Measurements from ENCODE around the gene SV2B.

Gene SV2B

GRCh38 chr15:91192285-91192684 is 92.2 kb downstream of the SV2B start:
- DNase-seq (ENCODE audit: low spot score): no peak

GRCh38 chr15:91192690-91193377 is 92.8 kb downstream of the SV2B start:
- no peak for DNase-seq (ENCODE audit: low spot score)

- DNase-seq (ENCODE audit: low spot score): no peak
Observed at GRCh38 chr15:91193378-91193720, 93.3 kb downstream of the SV2B start.

GRCh38 chr15:91196127-91196526 is 96.1 kb downstream of the SV2B start:
- no peak for DNase-seq (ENCODE audit: low spot score)

- DNase-seq (ENCODE audit: low spot score): no peak
Observed at GRCh38 chr15:91196768-91197167, 96.7 kb downstream of the SV2B start.

GRCh38 chr15:91199511-91199910 is 99.5 kb downstream of the SV2B start:
- DNase-seq (ENCODE audit: low spot score): no peak

- no peak for DNase-seq (ENCODE audit: low spot score)
Observed at GRCh38 chr15:91200101-91200754, 100.2 kb downstream of the SV2B start.

GRCh38 chr15:91202510-91203102 is 102.5 kb downstream of the SV2B start:
- no peak for DNase-seq (ENCODE audit: low spot score)

GRCh38 chr15:91203619-91204203 is 103.7 kb downstream of the SV2B start:
- no peak for DNase-seq (ENCODE audit: low spot score)

- no peak for DNase-seq (ENCODE audit: low spot score)
Observed at GRCh38 chr15:91208371-91208770, 108.3 kb downstream of the SV2B start.

GRCh38 chr15:91209318-91209717 is 109.3 kb downstream of the SV2B start:
- DNase-seq (ENCODE audit: low spot score): no peak

- DNase-seq (ENCODE audit: low spot score): no peak
Observed at GRCh38 chr15:91209726-91210125, 109.7 kb downstream of the SV2B start.

GRCh38 chr15:91214675-91215590 is 114.9 kb downstream of the SV2B start:
- DNase-seq (ENCODE audit: low spot score): no peak

GRCh38 chr15:91216000-91216399 is 115.9 kb downstream of the SV2B start:
- no peak for DNase-seq (ENCODE audit: low spot score)

GRCh38 chr15:91219206-91219605 is 119.1 kb downstream of the SV2B start:
- no peak for DNase-seq (ENCODE audit: low spot score)

GRCh38 chr15:91222052-91222451 is 122.0 kb downstream of the SV2B start:
- DNase-seq (ENCODE audit: low spot score): no peak

- DNase-seq (ENCODE audit: low spot score): no peak
Observed at GRCh38 chr15:91223863-91224262, 123.8 kb downstream of the SV2B start.

GRCh38 chr15:91224755-91225380 is 124.8 kb downstream of the SV2B start:
- no peak for DNase-seq (ENCODE audit: low spot score)

GRCh38 chr15:91225741-91226140 is 125.7 kb downstream of the SV2B start:
- no peak for DNase-seq (ENCODE audit: low spot score)

GRCh38 chr15:91227117-91227516 is 127.1 kb downstream of the SV2B start:
- DNase-seq (ENCODE audit: low spot score): no peak

GRCh38 chr15:91227766-91228165 is 127.7 kb downstream of the SV2B start:
- no peak for DNase-seq (ENCODE audit: low spot score)

- no peak for DNase-seq (ENCODE audit: low spot score)
Observed at GRCh38 chr15:91228383-91228782, 128.3 kb downstream of the SV2B start.
